K562 (cell line): ENCODE data around the gene VWA5B1. TPM values are rescaled to one million over a fixed set of nuclear protein-coding genes. Genes with fewer than 3 reads are reported as not detected.

Experiments
- CBX2 ChIP-seq: fragments of 200-600 bp; sonication (generic); IDR thresholded peaks from one replicate; pipeline ENCODE4 v1.6.1; 2012; ENCODE audit warnings: mild to moderate bottlenecking, low read length, inconsistent platforms; ENCODE audit not compliant: insufficient read depth, poor library complexity, severe bottlenecking
- CHD2 ChIP-seq: IDR thresholded peaks from 2 replicates; pipeline ENCODE4 v1.6.1; 2011; ENCODE audit warnings: low read depth, low read length
- ETV1 ChIP-seq: fragments of 450-650 bp; conservative IDR thresholded peaks from 2 replicates; pipeline ENCODE4 v1.6.1; 2016; ENCODE audit warnings: missing genetic modification characterization, control low read depth, low read depth, missing compliant biosample characterization
- HEY1 ChIP-seq: fragments of 250-450 bp; sonication (Bioruptor Pico); IDR thresholded peaks from 2 replicates; pipeline ENCODE4 v1.5.0; 2020; ENCODE audit warnings: mild to moderate bottlenecking, moderate library complexity, borderline replicate concordance
- MAFG ChIP-seq: fragments of 450-650 bp; conservative IDR thresholded peaks from 2 replicates; pipeline ENCODE4 v1.6.1; 2016; ENCODE audit warnings: missing genetic modification characterization, missing compliant biosample characterization
- MYBL2 ChIP-seq, 2 experiments: fragments of 450-650 bp in 1 of 2; sonication (generic) in 1 of 2; formaldehyde crosslinking in 1 of 2; IDR thresholded peaks; 2 replicates each; pipeline versions ENCODE4 v1.6.1 to v1.8.1; 2017 to 2022; ENCODE audit warnings: borderline replicate concordance in 1 of 2, inconsistent platforms in 1 of 2, low read depth in 1 of 2, mild to moderate bottlenecking in 1 of 2, missing genetic modification reagents in 1 of 2, moderate library complexity in 1 of 2
- NCOA2 ChIP-seq, 2 experiments: fragments of 450-650 bp; IDR thresholded peaks; 2 replicates each; pipeline ENCODE4 v1.6.1; 2018; ENCODE audit warnings: mild to moderate bottlenecking in 2 of 2, moderate library complexity in 1 of 2; ENCODE audit not compliant: partially characterized antibody in 2 of 2
- NFE2 ChIP-seq: IDR thresholded peaks from 2 replicates; pipeline ENCODE4 v1.6.1; 2014; ENCODE audit warnings: antibody characterized with exemption, low read depth
- NUFIP1 ChIP-seq: fragments of 450-650 bp; IDR thresholded peaks from 2 replicates; pipeline ENCODE4 v1.6.1; 2018; ENCODE audit not compliant: partially characterized antibody
- POLR3G ChIP-seq: IDR thresholded peaks from 2 replicates; pipeline ENCODE4 v1.6.1; 2011; ENCODE audit not compliant: insufficient read length, insufficient replicate concordance; ENCODE audit errors: extremely low read depth
- RBBP5 ChIP-seq: fragments of 200-600 bp; sonication (generic); IDR thresholded peaks from 2 replicates; pipeline ENCODE4 v1.6.1; 2012; ENCODE audit warnings: borderline replicate concordance, mild to moderate bottlenecking, low read length, control low read depth, inconsistent platforms; ENCODE audit not compliant: insufficient read depth, poor library complexity, severe bottlenecking
- SRSF9 ChIP-seq: fragments of 200-400 bp; formaldehyde crosslinking; IDR thresholded peaks from 2 replicates; pipeline ENCODE4 v1.6.1; 2017; ENCODE audit warnings: low read depth, low read length, borderline replicate concordance
- TFAM ChIP-seq: fragments of 250-450 bp; sonication (Bioruptor Pico); conservative IDR thresholded peaks from 2 replicates; pipeline ENCODE4 v1.5.0; 2021; ENCODE audit warnings: mild to moderate bottlenecking, moderate library complexity
- ZBTB8A ChIP-seq: fragments of 450-650 bp; IDR thresholded peaks from 2 replicates; pipeline ENCODE4 v1.6.1; 2018; ENCODE audit warnings: mild to moderate bottlenecking, moderate library complexity; ENCODE audit not compliant: partially characterized antibody
- ZKSCAN3 ChIP-seq: fragments of 250-450 bp; sonication (Bioruptor Pico); IDR thresholded peaks from 2 replicates; pipeline ENCODE4 v1.4.0; 2020
- polyA plus RNA-seq, 8 experiments: library from polyadenylated mRNA; depleted of rRNA in 4 of 8; stranded (reverse) in 5 of 8; unstranded in 3 of 8; fragments of >200 nt; fragmentation: Nextera tagmentation in 2 of 8; fragmentation: Illumina TruSeq in 1 of 8; extraction: Ambion mirVana in 2 of 8; extraction: Trizol in 1 of 8; gene quantifications; 2 replicates each; pipeline versions ENCODE4 v1.2.1 to v1.2.3, GENCODE V29; 2011 to 2014; ENCODE audit warnings: inconsistent platforms in 1 of 8, missing spikeins in 1 of 8
- total RNA-seq, 7 experiments: library from RNA; depleted of rRNA in 6 of 7; stranded (reverse); fragments of >200 nt in 6 of 7; fragmentation: Illumina TruSeq in 2 of 7; extraction: Trizol in 2 of 7; gene quantifications; 2 replicates each; pipeline versions ENCODE4 v1.2.1 to v1.2.3, GENCODE V29; 2011 to 2021; ENCODE audit warnings: low replicate concordance in 1 of 7
- TF ChIP-seq, protein P1 (sequence below): fragments of 250-450 bp; sonication (Bioruptor Pico); IDR thresholded peaks from 2 replicates; pipeline ENCODE4 v1.4.0; 2020; ENCODE audit warnings: mild to moderate bottlenecking, moderate library complexity
- TF ChIP-seq, protein P2 (sequence below): sonication (generic); formaldehyde crosslinking; IDR thresholded peaks from 2 replicates; pipeline ENCODE4 v1.8.1; 2023; ENCODE audit warnings: missing genetic modification reagents, mild to moderate bottlenecking, borderline replicate concordance
- TF ChIP-seq, protein P3 (sequence below): fragments of 250-450 bp; sonication (Bioruptor Pico); IDR thresholded peaks from 2 replicates; pipeline ENCODE4 v1.9.0; 2021; ENCODE audit warnings: mild to moderate bottlenecking
- TF ChIP-seq, protein P4 (sequence below): fragments of 250-450 bp; sonication (Bioruptor Pico); IDR thresholded peaks from 2 replicates; pipeline ENCODE4 v1.5.0; 2020; ENCODE audit warnings: mild to moderate bottlenecking

Gene VWA5B1
- total and polyA plus RNA-seq, 9 of the 15 experiments (the other 6 are each of a cell fraction or from before 2014, with no cell fraction given): not detected

DNA sequence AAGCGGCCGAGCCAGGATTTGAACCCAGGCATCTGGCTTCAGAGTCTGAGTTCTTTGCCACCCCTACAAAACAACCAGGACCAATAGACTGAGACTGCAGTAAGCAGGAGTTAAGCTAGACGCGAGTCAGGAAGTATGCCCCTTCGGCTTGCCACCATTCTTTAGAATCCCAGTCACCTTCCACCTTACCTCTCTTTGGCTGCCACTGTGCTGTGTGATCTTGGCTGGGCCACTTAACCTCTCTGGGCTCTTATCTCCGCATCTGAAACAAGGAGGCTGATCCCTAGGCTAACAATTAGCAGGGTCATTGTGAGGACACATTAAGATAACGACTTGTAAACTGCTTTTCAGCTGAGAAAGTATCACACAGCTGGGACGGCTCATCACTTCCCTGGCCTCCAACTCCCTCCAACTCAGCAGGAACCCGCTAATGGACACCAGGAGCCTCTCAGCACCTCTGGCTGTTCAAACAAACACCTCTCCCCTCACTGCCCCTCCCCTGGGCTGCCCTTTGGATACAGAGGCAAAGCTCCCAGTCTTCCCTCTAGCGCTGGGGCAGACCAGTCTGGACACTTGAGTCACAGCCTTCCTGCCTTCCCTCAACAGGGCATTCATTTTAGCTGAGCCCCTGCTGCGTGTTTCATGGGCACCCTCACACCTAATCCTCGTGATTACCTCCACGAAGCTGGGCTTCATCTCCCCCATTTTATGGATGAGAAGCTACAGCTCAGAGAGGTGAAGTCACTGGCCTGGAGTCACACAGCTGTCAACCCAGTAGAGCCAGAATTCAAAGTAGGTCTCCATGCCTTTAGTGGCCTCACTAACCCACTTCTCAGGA, 112.1 kb downstream of the VWA5B1 start (continued):
- TF ChIP-seq HEY1 (CRISPR knock-in tag) (no peak), RBBP5 (no peak), ZBTB8A (no peak), MAFG (tag) (no peak), POLR3G (no peak), NCOA2 (IDR thresholded peaks at IDR 0.05; ENCODE audit: partially characterized antibody in 2 of 2) (no peak), NUFIP1 (no peak), TFAM (no peak), NFE2 (no peak), SRSF9 (no peak), MYBL2 (IDR thresholded peaks at IDR 0.05; ENCODE audit: low read depth) (no peak), MYBL2 (CRISPR knock-in tag; IDR thresholded peaks at IDR 0.05; ENCODE audit: borderline replicate concordance) (no peak), ZKSCAN3 (CRISPR knock-in tag) (no peak), ETV1 (tag) (no peak), CHD2 (no peak), CBX2 (no peak)
- TF ChIP-seq, protein P1, sequence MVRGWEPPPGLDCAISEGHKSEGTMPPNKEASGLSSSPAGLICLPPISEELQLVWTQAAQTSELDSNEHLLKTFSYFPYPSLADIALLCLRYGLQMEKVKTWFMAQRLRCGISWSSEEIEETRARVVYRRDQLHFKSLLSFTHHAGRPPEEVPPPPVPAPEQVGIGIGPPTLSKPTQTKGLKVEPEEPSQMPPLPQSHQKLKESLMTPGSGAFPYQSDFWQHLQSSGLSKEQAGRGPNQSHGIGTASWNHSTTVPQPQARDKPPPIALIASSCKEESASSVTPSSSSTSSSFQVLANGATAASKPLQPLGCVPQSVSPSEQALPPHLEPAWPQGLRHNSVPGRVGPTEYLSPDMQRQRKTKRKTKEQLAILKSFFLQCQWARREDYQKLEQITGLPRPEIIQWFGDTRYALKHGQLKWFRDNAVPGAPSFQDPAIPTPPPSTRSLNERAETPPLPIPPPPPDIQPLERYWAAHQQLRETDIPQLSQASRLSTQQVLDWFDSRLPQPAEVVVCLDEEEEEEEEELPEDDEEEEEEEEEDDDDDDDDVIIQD (CRISPR knock-in tag): no peak
- TF ChIP-seq, protein P2, sequence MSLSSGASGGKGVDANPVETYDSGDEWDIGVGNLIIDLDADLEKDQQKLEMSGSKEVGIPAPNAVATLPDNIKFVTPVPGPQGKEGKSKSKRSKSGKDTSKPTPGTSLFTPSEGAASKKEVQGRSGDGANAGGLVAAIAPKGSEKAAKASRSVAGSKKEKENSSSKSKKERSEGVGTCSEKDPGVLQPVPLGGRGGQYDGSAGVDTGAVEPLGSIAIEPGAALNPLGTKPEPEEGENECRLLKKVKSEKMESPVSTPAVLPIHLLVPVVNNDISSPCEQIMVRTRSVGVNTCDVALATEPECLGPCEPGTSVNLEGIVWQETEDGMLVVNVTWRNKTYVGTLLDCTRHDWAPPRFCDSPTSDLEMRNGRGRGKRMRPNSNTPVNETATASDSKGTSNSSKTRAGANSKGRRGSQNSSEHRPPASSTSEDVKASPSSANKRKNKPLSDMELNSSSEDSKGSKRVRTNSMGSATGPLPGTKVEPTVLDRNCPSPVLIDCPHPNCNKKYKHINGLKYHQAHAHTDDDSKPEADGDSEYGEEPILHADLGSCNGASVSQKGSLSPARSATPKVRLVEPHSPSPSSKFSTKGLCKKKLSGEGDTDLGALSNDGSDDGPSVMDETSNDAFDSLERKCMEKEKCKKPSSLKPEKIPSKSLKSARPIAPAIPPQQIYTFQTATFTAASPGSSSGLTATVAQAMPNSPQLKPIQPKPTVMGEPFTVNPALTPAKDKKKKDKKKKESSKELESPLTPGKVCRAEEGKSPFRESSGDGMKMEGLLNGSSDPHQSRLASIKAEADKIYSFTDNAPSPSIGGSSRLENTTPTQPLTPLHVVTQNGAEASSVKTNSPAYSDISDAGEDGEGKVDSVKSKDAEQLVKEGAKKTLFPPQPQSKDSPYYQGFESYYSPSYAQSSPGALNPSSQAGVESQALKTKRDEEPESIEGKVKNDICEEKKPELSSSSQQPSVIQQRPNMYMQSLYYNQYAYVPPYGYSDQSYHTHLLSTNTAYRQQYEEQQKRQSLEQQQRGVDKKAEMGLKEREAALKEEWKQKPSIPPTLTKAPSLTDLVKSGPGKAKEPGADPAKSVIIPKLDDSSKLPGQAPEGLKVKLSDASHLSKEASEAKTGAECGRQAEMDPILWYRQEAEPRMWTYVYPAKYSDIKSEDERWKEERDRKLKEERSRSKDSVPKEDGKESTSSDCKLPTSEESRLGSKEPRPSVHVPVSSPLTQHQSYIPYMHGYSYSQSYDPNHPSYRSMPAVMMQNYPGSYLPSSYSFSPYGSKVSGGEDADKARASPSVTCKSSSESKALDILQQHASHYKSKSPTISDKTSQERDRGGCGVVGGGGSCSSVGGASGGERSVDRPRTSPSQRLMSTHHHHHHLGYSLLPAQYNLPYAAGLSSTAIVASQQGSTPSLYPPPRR (CRISPR knock-in tag): no peak
- TF ChIP-seq, protein P3, sequence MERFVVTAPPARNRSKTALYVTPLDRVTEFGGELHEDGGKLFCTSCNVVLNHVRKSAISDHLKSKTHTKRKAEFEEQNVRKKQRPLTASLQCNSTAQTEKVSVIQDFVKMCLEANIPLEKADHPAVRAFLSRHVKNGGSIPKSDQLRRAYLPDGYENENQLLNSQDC (CRISPR knock-in tag): no peak
- TF ChIP-seq, protein P4, sequence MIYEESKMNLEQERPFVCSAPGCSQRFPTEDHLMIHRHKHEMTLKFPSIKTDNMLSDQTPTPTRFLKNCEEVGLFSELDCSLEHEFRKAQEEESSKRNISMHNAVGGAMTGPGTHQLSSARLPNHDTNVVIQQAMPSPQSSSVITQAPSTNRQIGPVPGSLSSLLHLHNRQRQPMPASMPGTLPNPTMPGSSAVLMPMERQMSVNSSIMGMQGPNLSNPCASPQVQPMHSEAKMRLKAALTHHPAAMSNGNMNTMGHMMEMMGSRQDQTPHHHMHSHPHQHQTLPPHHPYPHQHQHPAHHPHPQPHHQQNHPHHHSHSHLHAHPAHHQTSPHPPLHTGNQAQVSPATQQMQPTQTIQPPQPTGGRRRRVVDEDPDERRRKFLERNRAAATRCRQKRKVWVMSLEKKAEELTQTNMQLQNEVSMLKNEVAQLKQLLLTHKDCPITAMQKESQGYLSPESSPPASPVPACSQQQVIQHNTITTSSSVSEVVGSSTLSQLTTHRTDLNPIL (CRISPR knock-in tag): no peak
